Mesendoderm (in vitro differentiated cells): ENCODE data around the gene SCYL3.
"Not testable (repeated sequence)": the region's sequence is repeated elsewhere in the genome, so short reads cannot be mapped to it uniquely, and the experiment has no call there.

ENCODE experiments used
- DNase-seq: peaks from one replicate; pipeline ENCODE4 v3.0.0; 2013
- H2AK5ac ChIP-seq: 2 replicates; pipeline ENCODE4 v1.6.1; 2013; ENCODE audit warnings: low read length, inconsistent platforms
- H2BK120ac ChIP-seq: 2 replicates; pipeline ENCODE4 v1.6.1; 2013; ENCODE audit warnings: low read depth, mild to moderate bottlenecking, low read length, moderate library complexity, mixed read lengths
- H2BK15ac ChIP-seq: replicated peaks from 2 replicates; pipeline ENCODE4 v1.6.1; 2013; ENCODE audit warnings: low read depth, mild to moderate bottlenecking, moderate library complexity
- H2BK5ac ChIP-seq: 2 replicates; pipeline ENCODE4 v1.6.1; 2013; ENCODE audit warnings: low read length, inconsistent platforms
- H3K18ac ChIP-seq: 2 replicates; pipeline ENCODE4 v1.6.1; 2013; ENCODE audit warnings: mild to moderate bottlenecking, low read length, mixed read lengths
- H3K23ac ChIP-seq: one replicate; pipeline ENCODE4 v1.6.1; 2013; ENCODE audit warnings: low read length
- H3K27ac ChIP-seq: 2 replicates; pipeline ENCODE4 v1.5.1; 2013; ENCODE audit warnings: low read depth, mild to moderate bottlenecking, inconsistent platforms, low read length, moderate library complexity
- H3K27me3 ChIP-seq: 2 replicates; pipeline ENCODE4 v1.6.1; 2013; ENCODE audit warnings: low read length, control low read depth, mild to moderate bottlenecking, inconsistent platforms; ENCODE audit not compliant: insufficient read depth, poor library complexity
- H3K36me3 ChIP-seq: 2 replicates; pipeline ENCODE4 v1.6.1; 2013; ENCODE audit warnings: low read length, inconsistent platforms; ENCODE audit not compliant: control insufficient read depth, insufficient read depth
- H3K4ac ChIP-seq: one replicate; pipeline ENCODE4 v1.6.1; 2013; ENCODE audit warnings: low read depth, mild to moderate bottlenecking, low read length, moderate library complexity
- H3K4me1 ChIP-seq: 2 replicates; pipeline ENCODE4 v1.6.1; 2013; ENCODE audit warnings: low read depth, low read length, inconsistent platforms; ENCODE audit not compliant: control insufficient read depth
- H3K4me2 ChIP-seq: 2 replicates; pipeline ENCODE4 v1.6.1; 2013; ENCODE audit warnings: low read length
- H3K4me3 ChIP-seq: 2 replicates; pipeline ENCODE4 v1.5.1; 2013; ENCODE audit warnings: mild to moderate bottlenecking, low read length
- H3K56ac ChIP-seq: one replicate; pipeline ENCODE4 v1.6.1; 2013; ENCODE audit warnings: low read length
- H3K79me1 ChIP-seq: 2 replicates; pipeline ENCODE4 v1.6.1; 2013; ENCODE audit warnings: low read length, inconsistent platforms
- H3K79me2 ChIP-seq: 2 replicates; pipeline ENCODE4 v1.6.1; 2013; ENCODE audit warnings: mild to moderate bottlenecking, low read length; ENCODE audit not compliant: control insufficient read depth, insufficient read depth
- H3K9ac ChIP-seq: 2 replicates; pipeline ENCODE4 v1.6.1; 2013; ENCODE audit warnings: low read length, inconsistent platforms
- H4K5ac ChIP-seq: one replicate; pipeline ENCODE4 v1.6.1; 2013; ENCODE audit warnings: low read length
- H4K8ac ChIP-seq: one replicate; pipeline ENCODE4 v1.6.1; 2013; ENCODE audit warnings: low read depth, mild to moderate bottlenecking, control low read depth, low read length, moderate library complexity
- WGBS: extraction: QIAGEN DNeasy Blood & Tissue Kit; methylation state at CpG from one replicate; pipeline ENCODE4 v1.1.7; 2013; ENCODE audit warnings: low lambda C conversion rate, missing lambda C conversion rate; ENCODE audit not compliant: insufficient coverage; ENCODE audit errors: extremely low coverage; 5-methylcytosine and 5-hydroxymethylcytosine counted together

Gene SCYL3

DNA sequence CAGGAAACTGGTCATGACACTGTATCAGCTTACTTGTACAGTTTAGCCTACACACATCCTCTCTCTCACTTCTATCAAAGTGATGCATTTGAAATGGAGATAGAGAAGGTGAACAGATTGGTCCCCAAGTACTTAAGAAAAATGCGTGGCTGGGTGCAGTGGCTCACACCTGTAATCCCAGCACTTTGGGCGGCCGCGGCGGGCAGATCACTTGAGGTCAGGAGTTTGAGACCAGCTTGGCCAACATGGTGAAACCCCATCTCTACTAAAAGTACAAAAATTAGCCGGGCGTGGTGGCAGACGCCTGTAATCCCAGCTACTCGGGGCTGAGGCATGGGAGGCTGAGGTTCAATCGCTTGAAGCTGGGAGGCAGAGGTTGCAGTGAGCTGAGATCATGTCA lies 29.2 kb downstream of the SCYL3 start:
- not testable (repeated sequence) for H3K23ac ChIP-seq, DNase-seq, H4K5ac ChIP-seq, H2BK120ac ChIP-seq, H3K79me2 ChIP-seq, H3K36me3 ChIP-seq, H2AK5ac ChIP-seq, H2BK15ac ChIP-seq, H3K4me3 ChIP-seq, H3K27me3 ChIP-seq, H2BK5ac ChIP-seq, H3K27ac ChIP-seq, H3K56ac ChIP-seq, H3K4me1 ChIP-seq, H3K79me1 ChIP-seq, H3K4ac ChIP-seq, H3K18ac ChIP-seq, H3K9ac ChIP-seq, H3K4me2 ChIP-seq, H4K8ac ChIP-seq
- no CpG with 5 or more reads among the region's 10 CpGs for WGBS

DNA sequence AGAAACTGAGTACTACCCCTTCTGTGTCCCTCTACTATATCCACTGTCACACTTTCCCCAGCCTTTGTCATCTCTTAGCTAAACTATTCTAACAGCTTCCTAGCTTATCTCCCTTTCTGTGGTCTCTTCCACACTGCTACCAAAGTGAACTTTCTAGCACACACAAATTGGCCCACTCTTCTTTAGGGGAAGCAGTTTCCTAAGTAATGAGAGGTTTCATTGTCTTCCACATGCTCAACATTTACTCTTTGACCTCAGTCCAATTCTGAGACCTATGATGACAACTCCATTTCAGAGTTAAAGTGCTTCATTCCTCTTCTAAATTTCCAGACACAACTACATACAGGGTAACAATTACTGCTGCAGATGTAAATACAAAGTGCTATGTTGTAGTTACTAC lies 32.9 kb downstream of the SCYL3 start:
- Histone ChIP-seq H2BK5ac (no peak overlapping the region), H3K27me3 (peaks cover 2% of the 10 kb centered on the region), H3K4me3 (no peak overlapping the region), H3K23ac (no peak overlapping the region), H3K56ac (no peak overlapping the region), H3K9ac (no peak overlapping the region), H3K4ac (no peak overlapping the region), H3K18ac (no peak overlapping the region), H3K4me2 (no peak overlapping the region), H3K79me1 (no peaks in the 10 kb centered on the region), H4K8ac (no peak overlapping the region), H3K36me3 (peaks cover 1% of the 10 kb centered on the region), H3K4me1 (no peaks in the 10 kb centered on the region), H3K27ac (no peak overlapping the region), H2AK5ac (no peak overlapping the region), H3K79me2 (no peaks in the 10 kb centered on the region), H2BK15ac (no peak overlapping the region), H2BK120ac (no peak overlapping the region), H4K5ac (no peak overlapping the region)
- no peak for DNase-seq

DNA sequence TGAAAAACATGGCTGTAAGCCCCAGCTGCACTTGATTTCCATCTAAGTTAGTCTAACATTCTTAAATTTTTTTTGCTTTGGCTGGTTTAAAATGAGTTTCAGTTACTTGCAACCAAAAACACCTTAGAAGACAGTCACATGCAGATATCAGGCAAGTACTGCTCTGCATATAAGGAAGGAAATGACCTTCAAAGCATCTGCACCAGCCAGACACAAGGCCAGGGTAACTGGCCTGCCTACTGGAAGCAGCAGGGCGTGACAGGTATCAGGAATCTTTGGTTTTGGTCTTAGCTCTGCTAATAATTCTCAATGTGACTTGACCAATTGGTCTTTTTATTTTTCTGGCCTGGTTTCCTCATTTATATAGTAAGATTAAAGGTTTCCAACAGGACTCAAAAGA lies 33.5 kb downstream of the SCYL3 start:
- Histone ChIP-seq H3K56ac (no peak overlapping the region), H3K36me3 (peaks cover under 1% of the 10 kb centered on the region), H3K79me2 (no peaks in the 10 kb centered on the region), H4K8ac (no peak overlapping the region), H2BK5ac (no peak overlapping the region), H3K9ac (no peak overlapping the region), H2BK15ac (no peak overlapping the region), H4K5ac (no peak overlapping the region), H3K27me3 (peaks cover 2% of the 10 kb centered on the region), H3K4ac (no peak overlapping the region), H3K27ac (no peak overlapping the region), H2AK5ac (no peak overlapping the region), H3K79me1 (no peaks in the 10 kb centered on the region), H3K18ac (no peak overlapping the region), H2BK120ac (no peak overlapping the region), H3K23ac (no peak overlapping the region), H3K4me1 (no peaks in the 10 kb centered on the region), H3K4me2 (no peak overlapping the region), H3K4me3 (no peak overlapping the region)
- no peak for DNase-seq
- WGBS, result no CpG with 5 or more reads among the region's 1 CpG

DNA sequence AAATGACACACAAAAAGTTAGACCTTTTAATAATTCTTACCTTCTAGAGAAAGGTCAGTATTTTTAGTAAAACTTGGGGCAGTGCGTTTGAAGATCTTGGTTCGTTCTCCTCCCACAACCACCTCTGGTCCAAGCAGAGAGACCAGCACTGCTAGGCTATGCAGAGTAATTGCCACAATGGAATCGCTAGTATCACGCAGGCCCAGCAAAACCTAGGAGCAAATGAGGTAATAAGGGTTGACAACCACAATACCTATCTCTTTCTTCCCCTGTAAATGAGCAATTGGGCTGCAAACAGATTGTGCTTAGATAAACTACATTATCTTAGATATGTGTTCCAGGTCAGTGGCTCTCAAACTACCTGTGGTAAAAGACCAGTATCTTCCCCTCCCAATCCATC lies 34.7 kb downstream of the SCYL3 start:
- DNase-seq, result peak; percentile 53
- H3K4me1 ChIP-seq, result no peaks in the 10 kb centered on the region
- H3K4ac ChIP-seq, result no peak overlapping the region
- H3K27ac ChIP-seq, result no peak overlapping the region
- H3K27me3 ChIP-seq, result peaks cover 2% of the 10 kb centered on the region
- no peak overlapping the region for H3K4me3 ChIP-seq
- no peaks in the 10 kb centered on the region for H3K79me2 ChIP-seq
- H4K5ac ChIP-seq, result no peak overlapping the region
- H2BK120ac ChIP-seq, result no peak overlapping the region
- no peak overlapping the region for H3K56ac ChIP-seq
- no peak overlapping the region for H2BK15ac ChIP-seq
- H3K79me1 ChIP-seq, result no peaks in the 10 kb centered on the region
- no peak overlapping the region for H3K4me2 ChIP-seq
- no peak overlapping the region for H4K8ac ChIP-seq
- no peak overlapping the region for H2AK5ac ChIP-seq
- peaks cover 3% of the 10 kb centered on the region for H3K36me3 ChIP-seq
- no CpG with 5 or more reads among the region's 4 CpGs for WGBS
- no peak overlapping the region for H3K23ac ChIP-seq
- no peak overlapping the region for H3K18ac ChIP-seq
- no peak overlapping the region for H2BK5ac ChIP-seq
- H3K9ac ChIP-seq, result no peak overlapping the region

DNA sequence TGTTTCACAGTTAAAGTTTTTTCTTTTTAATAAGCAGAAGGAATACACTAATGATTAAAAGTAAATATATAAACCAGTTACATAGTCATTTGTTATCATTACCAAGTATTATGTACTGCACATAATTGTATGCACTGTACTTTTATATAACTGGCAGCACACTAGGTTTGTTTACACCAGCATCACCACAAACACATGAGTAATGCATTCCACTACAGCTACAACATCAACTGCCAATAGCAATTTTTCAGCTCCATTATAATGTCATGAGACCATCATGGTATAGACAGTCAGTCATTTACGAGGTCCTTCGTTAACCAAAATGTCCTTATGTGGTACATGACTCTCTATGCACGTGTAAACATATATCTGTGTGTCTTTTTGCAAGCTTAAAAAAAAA lies 35.2 kb downstream of the SCYL3 start:
- H3K4me1 ChIP-seq, result no peaks in the 10 kb centered on the region
- H3K4ac ChIP-seq, result no peak overlapping the region
- H3K4me3 ChIP-seq, result no peak overlapping the region
- H2AK5ac ChIP-seq, result no peak overlapping the region
- H3K27me3 ChIP-seq, result peaks cover 2% of the 10 kb centered on the region
- no peak overlapping the region for H3K56ac ChIP-seq
- H3K9ac ChIP-seq, result no peak overlapping the region
- no peak overlapping the region for H2BK5ac ChIP-seq
- WGBS, result no CpG with 5 or more reads among the region's 3 CpGs
- peak; percentile 66 for DNase-seq
- no peak overlapping the region for H3K27ac ChIP-seq
- H3K23ac ChIP-seq, result no peak overlapping the region
- H3K79me2 ChIP-seq, result no peaks in the 10 kb centered on the region
- H3K4me2 ChIP-seq, result no peak overlapping the region
- H3K18ac ChIP-seq, result no peak overlapping the region
- no peak overlapping the region for H2BK15ac ChIP-seq
- H3K36me3 ChIP-seq, result peaks cover 3% of the 10 kb centered on the region
- no peaks in the 10 kb centered on the region for H3K79me1 ChIP-seq
- no peak overlapping the region for H4K8ac ChIP-seq
- H4K5ac ChIP-seq, result no peak overlapping the region
- no peak overlapping the region for H2BK120ac ChIP-seq

DNA sequence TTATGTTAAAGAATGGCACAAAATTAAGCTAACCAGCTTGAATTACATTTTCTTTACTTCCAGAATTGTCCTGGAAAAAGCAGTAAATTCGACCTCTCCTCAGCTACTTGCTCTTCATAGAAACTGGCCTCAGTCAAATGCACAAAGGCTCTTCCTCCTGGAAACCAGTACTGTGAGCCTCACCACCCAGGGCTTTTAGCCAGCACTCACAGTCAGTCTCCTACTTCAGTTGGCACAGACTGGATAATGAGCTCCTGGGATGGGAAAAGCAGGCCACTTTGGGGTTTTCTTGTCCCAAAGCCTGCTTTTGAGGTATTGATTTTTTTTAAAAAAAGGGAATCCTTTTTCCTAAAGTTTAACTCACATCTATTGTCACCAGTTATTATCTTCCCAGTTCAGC lies 40.4 kb downstream of the SCYL3 start:
- Histone ChIP-seq H3K27me3 (no peaks in the 10 kb centered on the region), H3K4me1 (no peaks in the 10 kb centered on the region), H2AK5ac (no peak overlapping the region), H3K4me3 (no peak overlapping the region), H2BK5ac (no peak overlapping the region), H3K9ac (no peak overlapping the region), H4K8ac (no peak overlapping the region), H3K18ac (no peak overlapping the region), H3K4me2 (no peak overlapping the region), H3K56ac (no peak overlapping the region), H3K4ac (no peak overlapping the region), H4K5ac (no peak overlapping the region), H3K27ac (no peak overlapping the region), H3K36me3 (peaks cover 6% of the 10 kb centered on the region), H2BK15ac (no peak overlapping the region), H3K23ac (no peak overlapping the region), H3K79me1 (no peaks in the 10 kb centered on the region), H2BK120ac (no peak overlapping the region), H3K79me2 (no peaks in the 10 kb centered on the region)
- no CpG with 5 or more reads among the region's 1 CpG for WGBS
- no peak for DNase-seq
